ENCODE results near the gene PLEKHG3. TPM values are rescaled to one million over a fixed set of nuclear protein-coding genes. Genes with fewer than 3 reads are reported as not detected.

PLEKHG3 gene
- total RNA-seq, 2 donors from 2014 or later, result 78.8 to 106 TPM

DNA sequence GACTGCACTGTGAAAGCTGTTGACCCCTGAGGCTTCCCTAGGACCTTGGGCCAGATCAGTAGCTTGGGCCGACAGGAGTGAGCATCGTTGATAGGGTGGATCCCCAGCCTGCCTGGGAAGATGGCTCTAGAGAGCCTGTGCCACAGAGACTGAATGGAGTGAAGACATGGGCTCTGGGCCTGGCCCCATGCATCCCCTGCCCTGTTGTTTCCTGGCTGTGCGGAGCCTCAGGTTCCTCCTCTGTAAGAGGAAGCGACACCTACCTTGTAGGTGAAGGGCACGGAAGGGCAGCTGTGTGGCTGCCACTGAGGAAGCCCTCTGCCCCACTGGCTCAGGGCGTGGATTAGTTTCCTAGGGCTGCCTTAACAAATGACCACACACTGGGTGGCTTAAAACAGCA, 23.9 kb downstream of the PLEKHG3 start:
- Histone ChIP-seq H3K36me3 (no peaks in the 10 kb centered on the region), H3K27me3 (no peaks in the 10 kb centered on the region), H3K27ac (no peak overlapping the region), H3K9me3 (no peaks in the 10 kb centered on the region), H3K4me3 (no peak overlapping the region), H3K4me1 (peaks cover 29% of the 10 kb centered on the region), H3K9ac (ENCODE audit: low read depth in 2 of 2, low read length in 2 of 2) (no peak overlapping the region)
- intact Hi-C loops (cut with DNase I), result no loop called here
- no peak for DNase-seq
- no peak for TF ChIP-seq CTCF (IDR thresholded peaks at IDR 0.05)

GRCh38 chr14:64728856-64729255, 24.6 kb downstream of the PLEKHG3 start:
- no peaks in the 10 kb centered on the region for H3K27me3 ChIP-seq
- H3K4me1 ChIP-seq, result peaks cover 28% of the 10 kb centered on the region
- no peak for DNase-seq
- intact Hi-C loops (cut with DNase I), result no loop called here
- H3K9me3 ChIP-seq, result no peaks in the 10 kb centered on the region
- H3K27ac ChIP-seq, result no peak overlapping the region
- no peak for TF ChIP-seq CTCF (IDR thresholded peaks at IDR 0.05)
- H3K9ac ChIP-seq (ENCODE audit: low read depth in 2 of 2, low read length in 2 of 2), result no peak overlapping the region
- H3K36me3 ChIP-seq, result no peaks in the 10 kb centered on the region
- H3K4me3 ChIP-seq, result no peak overlapping the region

- Histone ChIP-seq H3K4me3 (no peak overlapping the region), H3K9me3 (no peaks in the 10 kb centered on the region), H3K9ac (ENCODE audit: low read depth in 2 of 2, low read length in 2 of 2) (no peak overlapping the region), H3K27me3 (no peaks in the 10 kb centered on the region), H3K27ac (no peak overlapping the region), H3K4me1 (peaks cover 21% of the 10 kb centered on the region), H3K36me3 (no peaks in the 10 kb centered on the region)
- no peak for TF ChIP-seq CTCF (IDR thresholded peaks at IDR 0.05)
- intact Hi-C loops (cut with DNase I), result no loop called here
- DNase-seq, result no peak
Measured at GRCh38 chr14:64729386-64730060, 25.3 kb downstream of the PLEKHG3 start.

DNA sequence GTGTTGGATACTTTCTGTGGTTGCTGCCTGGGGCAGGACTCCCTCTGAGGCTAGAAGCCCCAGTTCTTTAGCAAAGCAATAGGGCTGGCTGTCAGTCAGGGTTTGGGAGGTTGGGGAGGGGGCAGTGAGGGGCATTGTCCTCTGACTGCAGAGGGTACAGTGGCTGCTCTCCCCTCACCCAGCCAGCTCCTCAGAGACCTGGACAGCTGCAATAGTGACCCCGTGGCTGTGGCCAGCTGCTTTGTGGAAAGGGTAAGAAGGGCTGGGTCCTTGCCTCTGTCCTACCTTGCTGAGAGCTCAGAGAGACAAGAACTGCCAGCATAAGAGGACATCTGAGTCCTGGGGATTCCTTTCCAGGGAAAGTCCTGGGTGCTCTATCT, 25.8 kb downstream of the PLEKHG3 start:
- TF ChIP-seq CTCF (IDR thresholded peaks at IDR 0.05), result no peak
- H3K27me3 ChIP-seq, result no peaks in the 10 kb centered on the region
- intact Hi-C loops (cut with DNase I), result no loop called here
- H3K27ac ChIP-seq, result no peak overlapping the region
- H3K36me3 ChIP-seq, result no peaks in the 10 kb centered on the region
- no peak overlapping the region for H3K9ac ChIP-seq (ENCODE audit: low read depth in 2 of 2, low read length in 2 of 2)
- H3K4me3 ChIP-seq, result no peak overlapping the region
- H3K4me1 ChIP-seq, result peaks cover 16% of the 10 kb centered on the region
- no peaks in the 10 kb centered on the region for H3K9me3 ChIP-seq
- DNase-seq, result no peak

DNA sequence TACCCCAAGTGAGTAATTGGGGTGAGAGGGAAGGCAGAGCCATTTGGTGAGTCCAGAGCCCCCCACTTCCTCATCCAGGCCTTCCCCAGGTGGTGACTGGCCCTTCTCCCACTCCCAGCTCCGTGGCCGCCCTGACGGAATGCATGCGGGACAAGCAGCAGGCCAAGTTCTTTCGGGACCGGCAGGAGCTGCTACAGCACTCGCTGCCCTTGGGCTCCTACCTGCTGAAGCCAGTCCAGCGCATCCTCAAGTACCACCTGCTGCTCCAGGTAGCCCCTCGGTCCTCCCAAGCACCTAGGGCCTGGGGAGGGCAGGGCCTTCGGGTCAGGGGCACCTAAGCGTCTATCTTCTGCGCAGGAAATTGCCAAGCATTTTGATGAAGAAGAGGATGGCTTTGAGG, 26.5 kb downstream of the PLEKHG3 start:
- H3K4me1 ChIP-seq, result peaks cover 13% of the 10 kb centered on the region

More for the DNA sequence above, 26.5 kb downstream of the PLEKHG3 start:
- no peaks in the 10 kb centered on the region for H3K36me3 ChIP-seq
- DNase-seq, result no peak
- no peak overlapping the region for H3K4me3 ChIP-seq
- TF ChIP-seq CTCF (IDR thresholded peaks at IDR 0.05), result no peak
- intact Hi-C loops (cut with DNase I), result no loop called here
- no peak overlapping the region for H3K9ac ChIP-seq (ENCODE audit: low read depth in 2 of 2, low read length in 2 of 2)
- H3K27ac ChIP-seq, result no peak overlapping the region
- no peaks in the 10 kb centered on the region for H3K27me3 ChIP-seq
- no peaks in the 10 kb centered on the region for H3K9me3 ChIP-seq
